Fibroblast of skin of left quadriceps (primary cell): Measurements from ENCODE around the gene PLXNA4.

ENCODE experiments used
- DNase-seq, 2 experiments: peaks; one replicate each; pipeline ENCODE4 v3.0.0-alpha.2; 2013; ENCODE audit warnings: low read depth in 2 of 2

Gene PLXNA4

DNA sequence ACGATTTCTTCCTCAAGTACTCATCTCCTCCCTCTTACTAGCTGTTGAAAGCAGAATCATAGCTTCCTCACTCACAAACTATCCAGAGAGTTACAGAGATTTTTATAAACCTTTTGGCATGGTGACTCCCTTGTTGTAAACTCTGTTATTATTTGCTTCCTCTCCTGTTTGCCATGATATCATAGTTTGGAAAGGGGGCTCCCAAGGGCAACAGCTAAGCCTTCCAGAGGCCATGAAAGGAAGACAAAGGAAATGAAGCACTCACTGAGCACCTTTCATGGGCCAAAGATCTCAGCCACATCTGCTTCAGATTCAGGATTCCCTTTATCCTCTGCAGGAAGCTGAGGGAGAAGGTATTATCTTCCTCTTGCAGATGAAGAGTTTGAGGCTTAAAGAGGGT lies 484.6 kb downstream of the PLXNA4 start:
- DNase-seq: no peak

DNA sequence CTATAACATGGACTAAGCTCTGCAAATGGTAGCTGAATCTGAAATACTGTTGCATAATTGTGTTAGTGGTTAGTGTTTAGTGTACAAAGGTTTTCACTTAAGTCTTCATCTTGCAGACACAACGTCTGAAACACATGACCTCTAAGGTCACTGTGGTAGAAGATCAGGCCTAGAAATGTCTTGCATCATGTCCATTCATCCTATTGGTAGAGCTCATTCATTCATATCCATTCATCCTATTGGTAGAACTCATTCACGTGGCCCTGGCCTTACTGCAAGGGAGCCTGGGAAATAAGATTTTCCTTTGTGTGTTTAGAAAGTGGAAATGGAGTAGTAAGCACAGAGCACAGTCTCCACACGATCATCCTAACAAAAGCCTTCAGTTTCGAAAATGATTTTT lies 485.8 kb downstream of the PLXNA4 start:
- no peak for DNase-seq

DNA sequence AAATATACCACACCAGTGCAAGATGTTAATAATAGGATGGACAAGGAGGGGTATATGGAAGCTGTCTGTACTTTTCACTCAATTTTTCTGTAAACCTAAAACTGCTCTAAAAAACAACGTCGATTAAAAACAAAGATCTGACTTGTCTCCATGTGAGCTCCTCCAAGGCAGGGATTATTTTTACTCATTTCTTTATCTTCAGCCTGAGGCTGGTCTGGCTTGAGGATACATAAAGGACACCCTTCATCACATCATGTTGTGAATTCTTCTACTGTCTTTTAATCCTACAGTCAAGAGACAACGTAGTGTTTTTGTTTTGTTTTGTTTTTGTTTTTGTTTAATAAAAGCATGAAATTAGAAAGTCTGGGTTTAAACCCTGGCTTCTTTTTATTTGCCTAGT lies 486.9 kb downstream of the PLXNA4 start:
- DNase-seq: no peak

DNA sequence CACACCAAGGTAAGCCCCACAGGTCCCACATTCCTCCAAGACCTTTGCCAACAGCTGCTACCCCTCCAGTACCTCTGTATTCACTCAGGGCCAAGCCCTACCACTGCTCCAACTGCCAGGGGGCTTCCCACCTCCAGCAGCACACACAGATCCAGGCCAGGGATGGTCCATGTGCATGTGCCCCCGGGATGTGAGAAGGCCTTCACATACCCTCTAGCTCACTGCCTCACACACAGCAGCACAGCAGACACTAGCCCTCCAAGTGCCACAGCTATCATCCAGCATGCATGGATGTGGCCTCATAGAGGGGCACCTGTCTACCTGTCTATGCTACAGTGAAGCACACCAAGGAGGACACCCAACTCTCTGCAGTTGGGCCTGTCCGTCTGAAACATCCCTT lies 488.8 kb downstream of the PLXNA4 start:
- no peak for DNase-seq

DNA sequence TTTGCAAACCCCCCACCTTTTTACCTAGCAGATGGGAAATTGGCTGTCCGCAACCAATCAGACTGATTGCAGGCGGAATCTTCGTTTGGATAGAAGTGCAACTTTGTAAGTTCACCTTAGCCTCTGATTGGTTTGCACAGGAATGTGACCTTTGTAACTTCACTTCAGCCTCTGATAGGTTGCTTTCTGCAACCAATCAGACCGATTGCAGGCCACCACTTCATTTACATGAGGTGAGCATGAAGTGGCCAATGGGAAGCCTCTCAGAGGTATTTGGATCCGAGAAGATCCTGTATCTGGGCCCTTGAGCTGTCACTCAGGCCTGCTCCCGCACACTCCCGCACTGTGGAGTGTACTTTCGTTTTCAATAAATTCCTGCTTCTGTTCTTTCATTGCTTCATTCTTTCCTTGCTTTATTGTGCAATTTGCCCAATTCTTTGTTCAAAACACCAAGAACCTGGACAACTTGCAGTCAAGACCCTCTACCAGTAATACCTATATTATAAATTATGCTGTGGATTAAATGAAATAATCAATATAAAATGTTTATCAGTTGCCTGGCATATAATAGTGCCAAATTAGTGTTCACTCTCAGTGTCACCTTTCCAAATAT lies 491.4 kb downstream of the PLXNA4 start:
- no peak for DNase-seq

DNA sequence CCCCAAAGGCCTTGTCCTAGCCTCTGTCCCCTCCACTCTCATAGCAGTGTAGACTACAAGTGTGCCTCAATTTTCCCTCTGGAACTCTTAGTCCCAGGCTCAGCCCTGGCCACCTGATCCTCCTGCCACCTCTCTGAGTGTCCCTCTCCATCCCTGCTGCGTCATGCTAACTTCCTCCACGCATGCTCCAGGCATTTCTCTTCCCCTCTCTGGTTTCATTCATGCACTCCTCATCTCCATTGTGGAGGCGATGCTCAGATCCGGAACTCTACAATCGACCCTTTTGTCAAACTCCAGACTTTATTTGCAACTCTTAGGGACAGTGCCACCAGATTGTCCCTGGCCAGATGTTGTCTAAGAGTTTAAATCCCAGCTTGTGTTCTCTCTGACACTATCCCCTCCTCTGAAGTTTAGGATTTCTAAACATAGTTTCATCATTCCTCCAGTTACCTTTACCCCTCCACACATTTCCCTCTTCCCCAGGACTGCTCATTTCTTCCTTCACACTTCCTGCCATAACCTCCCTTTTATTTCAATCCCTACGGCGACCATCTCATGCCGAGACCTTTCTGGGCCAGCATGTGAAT lies 492.6 kb downstream of the PLXNA4 start:
- DNase-seq: no peak

DNA sequence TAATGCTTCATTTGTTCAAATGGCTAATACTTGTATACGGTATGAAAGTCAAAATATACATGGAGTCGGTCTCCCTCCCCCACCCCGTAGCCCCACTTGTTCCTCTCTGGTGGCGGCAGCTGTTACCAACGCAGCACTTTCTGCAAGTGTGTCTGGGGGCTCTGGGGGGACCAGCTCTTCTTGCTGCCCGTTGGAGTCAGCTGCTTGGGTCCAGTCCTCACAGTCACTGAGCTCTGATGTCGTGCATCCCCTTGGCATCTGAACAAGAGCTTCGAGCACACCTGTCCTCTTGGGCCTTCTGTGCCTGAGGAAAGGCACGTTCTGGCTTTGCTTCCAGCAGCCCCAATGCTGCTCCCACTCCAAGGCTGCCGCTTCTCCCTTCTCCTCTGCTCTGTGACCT lies 493.1 kb downstream of the PLXNA4 start:
- DNase-seq: no peak

DNA sequence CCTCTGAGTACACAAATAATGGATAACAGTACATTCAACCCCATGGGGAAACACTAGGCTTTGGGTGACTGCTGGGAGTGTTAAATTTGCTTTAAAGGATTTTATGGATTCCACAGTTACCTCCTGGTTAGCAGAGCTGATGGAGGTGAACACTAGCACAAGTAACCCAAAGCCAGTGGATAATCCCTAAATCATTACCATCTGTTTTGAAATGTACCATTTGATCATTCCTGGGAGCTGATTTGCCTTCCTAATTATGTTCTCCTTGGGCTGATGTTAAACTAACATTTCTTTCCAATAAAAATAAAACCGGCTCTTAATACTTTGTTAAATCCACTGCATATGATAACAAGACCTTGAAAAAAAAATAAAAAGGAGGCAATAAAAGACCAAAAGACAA lies 493.9 kb downstream of the PLXNA4 start:
- DNase-seq: peak in 1 of 2 experiments; percentile 45

DNA sequence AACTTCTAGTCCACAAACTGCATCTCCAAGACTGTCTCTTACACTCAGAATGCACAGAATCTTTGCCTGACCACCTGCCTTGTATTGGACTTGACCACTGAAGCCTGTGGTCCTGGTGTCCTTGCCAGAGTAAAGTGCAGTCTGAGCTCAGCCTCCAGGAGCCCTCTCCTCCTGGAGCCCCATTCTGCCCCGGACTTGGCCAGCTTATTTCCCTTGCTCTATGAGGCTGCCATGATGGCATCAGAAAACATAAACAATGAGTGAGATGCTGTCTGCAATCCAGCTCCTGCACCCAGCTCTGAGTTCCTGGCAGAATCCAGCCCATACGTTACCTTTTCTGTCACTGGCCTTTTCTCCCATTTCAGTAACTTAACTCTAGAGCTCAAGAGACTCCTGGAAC lies 494.6 kb downstream of the PLXNA4 start:
- DNase-seq: no peak

DNA sequence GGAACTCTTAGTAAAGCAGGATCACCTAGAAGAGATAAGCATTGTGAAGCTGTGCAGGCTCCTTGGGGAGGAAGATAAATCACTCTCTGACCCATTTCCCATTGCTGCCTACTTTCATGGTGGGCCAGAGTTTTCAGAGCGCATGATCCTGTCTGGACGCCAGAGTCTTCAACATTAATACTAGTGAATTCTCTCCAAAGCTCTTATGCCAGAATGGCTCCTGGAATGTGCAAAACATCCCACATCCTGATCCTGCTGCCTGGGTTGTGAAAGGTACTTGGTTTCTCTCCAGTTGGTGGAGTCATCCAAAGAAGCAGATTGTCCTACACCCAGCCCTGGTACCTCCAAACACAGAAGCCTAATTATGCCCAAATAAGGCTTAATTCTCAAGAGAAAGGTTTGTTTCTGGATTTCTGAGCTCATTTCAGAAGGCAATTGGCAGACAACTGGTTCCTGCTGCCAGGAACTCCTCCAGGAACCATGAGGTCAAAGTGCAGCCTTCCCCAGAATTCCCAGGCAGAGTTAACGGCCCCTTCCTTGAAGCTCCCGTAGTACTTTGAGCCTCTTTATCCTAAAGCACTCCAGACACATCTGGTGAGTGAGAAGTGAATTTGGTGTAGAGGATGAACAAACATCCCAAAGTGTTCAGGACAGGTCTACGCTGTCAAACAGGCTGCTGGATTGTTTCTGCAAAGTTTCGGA lies 495.2 kb downstream of the PLXNA4 start:
- DNase-seq: peak; percentile 84 to 85

DNA sequence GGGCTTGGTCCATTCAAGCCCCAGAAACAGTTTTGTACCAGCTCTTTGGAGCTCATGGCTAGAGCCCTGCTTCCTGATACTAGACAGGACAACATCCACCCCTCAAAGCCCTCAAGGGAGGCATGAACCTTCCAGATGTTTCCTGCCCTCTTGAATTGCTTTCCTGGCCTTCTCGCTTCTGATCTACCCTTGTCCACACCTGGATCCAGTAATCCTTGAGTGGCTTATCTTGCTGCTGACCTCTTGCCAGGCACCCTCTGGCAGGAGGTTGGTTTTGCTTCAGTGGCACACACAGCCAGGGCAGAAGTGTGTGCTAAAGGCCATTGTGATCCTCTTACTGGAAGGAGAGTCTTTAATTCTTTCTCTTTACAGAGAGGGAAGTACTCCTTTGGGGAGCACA lies 495.8 kb downstream of the PLXNA4 start:
- DNase-seq: no peak

DNA sequence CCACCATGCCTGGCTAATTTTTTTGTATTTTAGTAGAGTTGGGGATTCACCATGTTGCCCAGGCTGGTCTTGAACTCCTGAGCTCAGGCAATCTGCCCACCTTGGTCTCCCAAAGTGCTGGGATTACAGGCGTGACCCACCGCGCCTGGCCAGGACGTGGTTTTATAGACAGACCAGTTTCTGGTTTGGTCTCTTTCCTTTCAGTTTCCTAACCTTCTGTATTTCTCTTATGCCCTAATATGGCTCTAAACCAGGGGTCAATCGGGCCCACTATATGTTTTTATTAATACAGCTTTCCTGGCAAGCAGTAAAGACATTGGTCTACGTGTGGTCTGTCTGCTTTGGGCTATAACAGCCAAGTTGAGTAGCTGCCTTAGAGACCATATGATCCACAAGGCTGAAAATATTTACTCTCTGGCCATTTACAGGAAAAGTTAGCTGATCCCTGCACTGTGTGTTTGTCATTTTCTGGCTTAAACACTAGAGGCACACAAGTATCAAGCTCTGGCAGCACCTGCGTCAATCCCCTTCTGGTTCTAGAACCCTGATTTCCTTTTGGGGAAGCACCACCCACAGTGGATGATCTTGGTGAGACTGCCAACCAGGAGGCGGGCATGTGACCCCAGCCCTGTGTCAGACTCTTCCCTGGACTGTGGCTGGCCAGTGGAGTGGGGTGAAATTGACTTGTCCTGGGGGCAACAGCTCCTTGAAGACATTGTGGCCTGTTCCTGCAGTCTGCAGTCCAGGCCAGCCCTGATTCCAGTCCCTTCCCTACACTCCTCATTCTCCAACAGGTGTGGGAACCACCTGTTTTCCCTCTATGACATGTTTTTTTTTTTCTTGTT lies 497.2 kb downstream of the PLXNA4 start:
- DNase-seq: no peak

DNA sequence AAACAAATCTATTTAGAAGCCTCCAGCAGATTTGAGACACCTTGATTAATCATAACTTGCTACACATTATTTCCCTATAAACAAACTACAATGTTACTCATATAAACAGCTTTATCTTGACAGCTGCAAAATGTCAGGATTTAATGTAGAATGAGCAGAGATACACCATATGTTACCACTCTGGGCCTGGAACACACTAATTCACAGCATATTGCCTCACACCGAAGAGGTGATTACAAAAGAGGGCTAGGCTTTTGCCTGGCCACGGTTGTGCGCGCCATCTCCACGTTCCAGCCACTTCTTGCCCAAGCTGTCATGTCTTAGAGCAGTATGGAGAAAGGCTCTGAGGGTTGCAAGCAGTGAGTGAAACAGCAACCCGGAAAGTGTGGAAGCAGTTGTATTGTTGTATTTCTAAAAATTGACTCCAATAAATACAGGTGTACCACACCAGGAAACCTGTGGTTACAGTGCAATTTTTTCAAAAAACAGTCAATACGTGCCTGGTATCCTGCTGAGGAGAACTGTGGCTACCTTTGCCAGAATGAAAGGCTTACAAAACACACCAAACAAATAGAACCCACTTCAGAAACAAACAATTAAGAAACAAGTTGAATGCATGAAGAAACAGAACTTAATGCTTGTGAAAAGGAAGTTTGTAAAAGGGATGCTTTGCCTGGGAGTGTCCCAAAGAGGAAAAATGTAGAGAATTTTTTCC lies 498.1 kb downstream of the PLXNA4 start:
- DNase-seq: peak; percentile 55 to 57

DNA sequence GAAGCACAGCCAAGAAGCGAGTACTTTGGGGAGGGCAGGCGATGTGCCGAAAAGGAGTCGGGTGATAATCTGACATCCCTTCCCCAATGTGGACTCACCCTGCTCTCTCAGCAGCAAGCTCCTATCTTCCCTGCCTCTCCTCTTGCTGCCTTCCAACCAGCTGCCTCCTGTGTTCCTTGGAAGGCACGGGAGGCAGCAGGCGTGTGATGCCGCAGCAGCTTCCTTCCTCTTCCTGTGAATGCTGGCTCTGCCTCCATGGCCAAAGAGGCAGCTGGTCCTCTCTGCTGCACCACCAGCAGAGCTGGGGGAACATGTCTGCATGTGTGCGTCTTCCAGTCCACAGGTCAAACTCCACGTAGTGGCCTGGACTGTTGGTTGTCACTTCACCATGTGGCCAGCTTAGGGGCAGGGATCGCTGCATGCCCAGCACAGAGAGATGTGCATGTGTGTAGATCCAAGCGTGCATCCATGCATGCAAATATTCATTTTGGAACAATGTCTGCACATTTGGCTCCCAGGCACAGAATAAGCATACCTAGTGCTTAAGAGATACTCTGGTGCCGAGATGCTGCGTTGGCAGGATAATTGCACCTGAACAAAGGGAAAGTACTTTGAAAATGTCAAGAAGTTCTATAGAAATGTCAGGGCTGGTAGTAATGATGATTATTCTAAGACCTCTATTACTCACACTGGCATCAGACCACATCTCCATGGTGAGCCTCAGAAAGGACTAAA lies 499.8 kb downstream of the PLXNA4 start:
- no peak for DNase-seq

DNA sequence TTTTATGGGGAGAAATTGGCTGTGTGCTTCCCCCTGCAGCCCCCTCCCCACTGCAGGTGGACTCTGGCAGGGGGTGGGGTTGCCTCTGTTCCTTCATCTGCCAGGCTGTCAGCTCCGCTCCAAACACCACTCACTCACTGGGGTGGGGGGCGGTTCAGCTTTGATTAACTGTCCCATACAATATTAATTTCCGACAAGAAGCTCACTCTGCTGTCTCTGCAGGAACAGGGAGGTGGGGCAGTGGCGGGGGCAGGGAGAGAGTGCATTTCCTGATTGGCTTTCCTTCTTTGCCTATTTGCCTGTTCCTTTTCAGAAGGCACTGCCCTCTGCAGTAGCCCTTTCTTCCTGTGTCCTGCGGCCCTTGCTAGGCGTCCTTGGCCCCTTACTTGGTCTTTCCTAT lies 500.8 kb downstream of the PLXNA4 start:
- no peak for DNase-seq

DNA sequence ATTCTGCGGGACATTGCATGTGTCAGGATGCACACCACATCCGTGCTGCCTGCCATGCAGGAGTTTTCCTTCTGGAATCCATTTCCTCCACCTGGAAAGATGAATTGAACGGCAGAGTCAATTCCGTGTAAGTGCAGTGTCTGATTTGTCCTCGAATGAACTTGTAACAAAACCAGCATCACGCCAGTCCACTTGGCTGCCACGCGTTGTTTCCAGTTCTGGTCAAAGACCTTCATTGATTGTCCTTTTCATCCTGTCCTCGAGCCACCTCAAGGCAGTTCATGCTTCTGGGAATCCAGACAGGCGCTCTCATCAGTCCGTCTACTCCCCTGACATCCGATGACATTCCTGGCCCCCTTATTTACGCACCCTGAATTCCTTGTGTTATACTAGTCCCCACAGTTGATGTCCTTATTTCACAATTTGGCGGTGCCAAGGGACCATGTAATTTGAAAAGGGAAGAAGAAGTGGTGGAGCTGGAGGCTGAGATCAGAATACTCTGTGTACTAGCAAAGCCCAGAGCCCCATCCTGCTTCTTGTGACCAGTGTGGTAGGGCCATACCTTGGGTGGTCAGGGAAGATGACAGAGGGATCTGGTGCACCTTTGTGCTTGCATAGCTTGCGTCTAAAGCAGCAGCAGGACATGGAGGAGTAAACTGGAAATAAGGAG lies 502.2 kb downstream of the PLXNA4 start:
- no peak for DNase-seq
